CD4-positive, alpha-beta T cell treated with Interleukin-17A for 4 hours (primary cell): ENCODE data around the gene NADK.
A peak's percentile ranks its signal among the peaks of the same experiment; 100 is the strongest.
"Not testable (repeated sequence)": the region's sequence is repeated elsewhere in the genome, so short reads cannot be mapped to it uniquely, and the experiment has no call there.

Source experiments
- DNase-seq: peaks from one replicate; pipeline ENCODE4 v3.0.0-alpha.2; 2020; ENCODE audit warnings: mixed read lengths

Gene NADK

GRCh38 chr1:1745651-1746565, 32.4 kb downstream of the NADK start:
- DNase-seq = peak; percentile 76

- not testable (repeated sequence) for DNase-seq
These were observed 35.7 kb downstream of the NADK start for GRCh38 chr1:1742529-1742928.

GRCh38 chr1:1741013-1741412, 37.3 kb downstream of the NADK start:
- not testable (repeated sequence) for DNase-seq

DNA sequence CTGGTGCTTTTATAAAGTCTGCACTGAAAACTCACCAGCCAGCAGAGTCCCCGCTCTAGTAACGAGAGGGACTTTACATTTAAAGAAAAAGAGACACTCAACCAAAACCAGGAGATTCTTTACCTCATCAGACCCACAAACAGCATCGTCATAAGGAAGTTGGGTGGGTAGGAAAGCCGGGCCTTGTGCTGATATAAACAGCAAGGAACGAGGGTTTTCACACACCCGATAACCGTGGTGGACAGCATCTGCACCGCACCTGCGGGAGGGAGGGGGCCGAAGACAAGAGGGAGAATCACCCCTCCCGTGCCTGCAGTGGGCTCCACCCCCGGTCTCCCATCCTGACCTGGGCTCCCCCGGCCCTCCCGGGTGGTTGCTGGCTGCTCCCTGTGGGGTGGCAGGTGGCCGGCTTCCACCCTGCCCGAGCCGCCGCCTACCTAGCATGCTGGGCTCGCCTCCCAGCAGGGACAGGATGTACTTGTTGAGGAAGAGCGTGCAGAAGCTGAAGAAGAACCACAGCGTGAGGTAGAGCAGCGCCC, 39.4 kb downstream of the NADK start:
- not testable (repeated sequence) for DNase-seq

DNA sequence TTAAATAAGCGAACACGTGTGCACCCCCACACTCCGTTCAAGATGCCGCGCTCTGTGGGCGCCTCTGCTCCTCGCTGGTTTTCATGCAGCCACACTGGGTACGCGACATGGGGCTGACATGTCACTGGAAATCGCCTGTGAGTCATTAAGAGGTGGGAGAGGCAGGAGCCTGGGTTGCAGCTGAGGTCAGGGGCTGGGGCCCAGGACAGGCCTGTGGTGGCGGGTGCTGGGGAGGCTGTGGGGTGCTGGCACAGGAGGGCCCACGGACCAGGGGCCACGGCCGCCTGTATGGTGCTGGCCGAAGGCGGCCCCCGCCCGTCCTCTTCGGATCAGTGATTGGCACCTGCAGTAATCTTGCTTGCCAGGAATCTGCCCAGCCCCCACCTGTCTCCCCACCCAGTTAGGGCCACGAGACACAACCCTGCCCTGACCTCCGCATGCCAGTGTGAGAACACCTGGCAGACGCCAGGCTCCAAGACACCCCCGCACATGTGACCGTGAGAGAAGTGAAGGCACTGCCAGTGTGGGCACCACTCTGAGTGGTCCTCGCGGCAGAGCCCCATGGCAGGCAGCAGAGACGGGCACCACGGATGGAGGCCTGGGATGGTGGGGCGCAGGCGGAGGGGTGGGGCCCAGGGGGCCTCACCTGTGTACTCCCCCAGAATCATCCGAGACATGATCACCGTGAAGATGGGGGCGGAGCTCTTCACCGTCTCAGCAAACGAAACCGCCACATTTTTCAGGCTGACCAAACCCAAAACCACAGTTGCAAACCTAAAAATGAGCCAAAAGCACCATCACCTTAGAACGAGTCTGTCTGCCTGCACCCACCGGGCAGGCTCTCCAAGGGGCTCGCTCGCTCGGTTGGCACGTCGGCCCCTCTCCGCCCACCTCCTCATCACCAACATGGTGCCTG, 40.3 kb downstream of the NADK start:
- not testable (repeated sequence) for DNase-seq

DNA sequence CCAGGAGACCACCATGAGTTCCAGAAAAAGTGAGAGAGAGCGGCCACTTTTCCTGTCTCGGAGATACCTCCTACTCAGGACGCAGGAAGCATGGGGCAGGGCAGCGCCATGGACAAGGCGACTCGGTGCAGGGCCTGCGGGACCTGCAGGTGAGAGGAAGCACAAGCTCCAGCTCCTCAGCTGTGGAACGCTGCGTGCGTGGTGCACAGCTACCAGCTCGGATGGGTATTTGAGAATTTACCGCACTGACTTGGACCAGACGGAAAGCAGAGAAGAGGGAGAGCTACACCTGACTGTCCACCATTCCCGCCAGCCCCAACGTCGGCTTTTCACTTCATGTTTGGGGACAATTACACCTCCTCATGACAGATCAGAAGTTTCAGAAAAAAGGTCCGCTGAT, 45.9 kb downstream of the NADK start:
- no peak for DNase-seq

- no peak for DNase-seq
These were observed 47.4 kb downstream of the NADK start for GRCh38 chr1:1730870-1731269.

GRCh38 chr1:1730230-1730629, 48.0 kb downstream of the NADK start:
- not testable (repeated sequence) for DNase-seq

- not testable (repeated sequence) for DNase-seq
These were observed 49.0 kb downstream of the NADK start for GRCh38 chr1:1729116-1729816.

DNA sequence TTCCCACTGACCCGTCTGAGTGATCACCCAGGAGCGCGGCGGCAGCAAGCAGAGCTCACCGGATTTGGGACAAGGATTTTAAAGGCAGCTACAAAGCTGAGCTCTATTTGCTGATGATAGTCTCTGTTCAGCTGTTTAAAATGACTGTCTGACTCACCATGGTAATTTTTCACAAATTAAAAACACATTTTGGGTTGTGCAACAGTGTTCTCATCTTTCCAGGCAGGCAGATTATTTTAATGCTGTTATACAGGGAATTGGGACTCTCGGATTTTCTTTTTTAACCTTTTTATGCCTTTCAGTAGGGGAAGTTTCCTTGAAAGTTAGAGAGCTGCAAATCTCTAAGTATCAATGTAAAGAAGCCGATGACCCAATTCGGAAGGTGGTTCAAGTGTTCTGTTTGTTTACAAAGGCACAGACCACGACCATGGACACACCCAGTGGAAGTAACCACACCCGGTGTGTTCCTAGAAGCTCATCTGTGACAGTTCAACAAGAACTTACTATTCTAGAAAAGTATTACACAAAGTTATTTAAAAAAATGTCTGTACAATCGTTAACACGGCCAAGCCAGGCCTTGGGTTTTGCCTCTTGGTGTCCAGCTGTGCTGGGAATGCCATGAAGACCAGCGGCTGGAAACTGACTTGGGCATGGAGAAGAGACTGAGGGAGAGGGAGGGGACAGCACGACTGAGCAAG, 49.8 kb downstream of the NADK start:
- DNase-seq = peak; percentile 30

DNA sequence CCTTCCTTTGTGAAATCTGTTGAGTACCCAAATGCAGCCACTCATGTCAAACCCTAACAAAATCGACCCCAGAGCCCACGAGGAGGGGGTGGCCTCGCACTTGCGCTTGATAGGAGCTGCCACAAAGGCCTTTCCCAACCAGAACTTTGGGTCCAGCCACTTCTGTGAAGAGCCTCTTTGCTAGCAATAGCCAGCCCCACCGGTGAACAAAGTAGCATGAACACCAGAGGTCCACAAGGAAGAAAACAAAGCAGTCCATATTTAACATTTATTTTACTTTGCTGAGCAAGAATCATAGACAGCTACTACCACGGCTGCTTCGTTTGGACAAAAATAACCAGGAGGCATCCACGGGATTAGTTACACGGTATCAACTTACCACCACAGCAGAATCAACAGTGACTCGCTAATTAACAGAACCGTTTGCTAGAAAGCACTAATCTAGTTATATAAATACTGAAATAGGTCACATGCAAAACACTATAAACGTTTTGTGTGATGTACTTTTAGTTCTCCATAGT, 51.1 kb downstream of the NADK start:
- DNase-seq = not testable (repeated sequence)

- not testable (repeated sequence) for DNase-seq
These were observed 52.2 kb downstream of the NADK start for GRCh38 chr1:1726088-1726487.

- DNase-seq = peak; percentile 97
These were observed 54.0 kb downstream of the NADK start, which contains the start of gene CDK11A for GRCh38 chr1:1724035-1724864. TSS of gene CDK11A (minus strand) at chr1:1724357. CDS start at chr1:1722818, 1,539 bp downstream.

GRCh38 chr1:1721201-1721600, 57.1 kb downstream of the NADK start:
- DNase-seq = no peak

- DNase-seq = not testable (repeated sequence)
These were observed 63.0 kb downstream of the NADK start for GRCh38 chr1:1715109-1715883.

- DNase-seq = not testable (repeated sequence)
These were observed 70.4 kb downstream of the NADK start for GRCh38 chr1:1707897-1708296.

GRCh38 chr1:1707241-1707640, 71.0 kb downstream of the NADK start:
- DNase-seq = not testable (repeated sequence)

GRCh38 chr1:1705623-1706022, 72.6 kb downstream of the NADK start:
- DNase-seq = not testable (repeated sequence)

GRCh38 chr1:1704284-1704957, 73.8 kb downstream of the NADK start:
- DNase-seq = not testable (repeated sequence)
